NCI-H2196 (cell line): ENCODE data around the gene NCAN.
"Not testable (repeated sequence)": the region's sequence is repeated elsewhere in the genome, so short reads cannot be mapped to it uniquely, and the experiment has no call there.

ENCODE experiments used
- DNase-seq: peaks from one replicate; lab custom pipeline; 2025; ENCODE audit not compliant: unreplicated experiment; lab: John Stamatoyannopoulos, UW

NCAN gene

GRCh38 chr19:19211499-19212420 lies at the start of gene NCAN:
Gene NCAN (plus strand): TSS chr19:19211958. CDS start chr19:19216954, 4,996 bp downstream.
- peak; percentile 18 for DNase-seq

GRCh38 chr19:19162495-19162894 lies 49.3 kb upstream of the NCAN start:
- no peak for DNase-seq

GRCh38 chr19:19165396-19165795 lies 46.4 kb upstream of the NCAN start:
- DNase-seq = no peak

GRCh38 chr19:19167612-19168011 lies 44.1 kb upstream of the NCAN start:
- DNase-seq = no peak

- no peak for DNase-seq
Measured at GRCh38 chr19:19169236-19170052, 42.3 kb upstream of the NCAN start.

DNA sequence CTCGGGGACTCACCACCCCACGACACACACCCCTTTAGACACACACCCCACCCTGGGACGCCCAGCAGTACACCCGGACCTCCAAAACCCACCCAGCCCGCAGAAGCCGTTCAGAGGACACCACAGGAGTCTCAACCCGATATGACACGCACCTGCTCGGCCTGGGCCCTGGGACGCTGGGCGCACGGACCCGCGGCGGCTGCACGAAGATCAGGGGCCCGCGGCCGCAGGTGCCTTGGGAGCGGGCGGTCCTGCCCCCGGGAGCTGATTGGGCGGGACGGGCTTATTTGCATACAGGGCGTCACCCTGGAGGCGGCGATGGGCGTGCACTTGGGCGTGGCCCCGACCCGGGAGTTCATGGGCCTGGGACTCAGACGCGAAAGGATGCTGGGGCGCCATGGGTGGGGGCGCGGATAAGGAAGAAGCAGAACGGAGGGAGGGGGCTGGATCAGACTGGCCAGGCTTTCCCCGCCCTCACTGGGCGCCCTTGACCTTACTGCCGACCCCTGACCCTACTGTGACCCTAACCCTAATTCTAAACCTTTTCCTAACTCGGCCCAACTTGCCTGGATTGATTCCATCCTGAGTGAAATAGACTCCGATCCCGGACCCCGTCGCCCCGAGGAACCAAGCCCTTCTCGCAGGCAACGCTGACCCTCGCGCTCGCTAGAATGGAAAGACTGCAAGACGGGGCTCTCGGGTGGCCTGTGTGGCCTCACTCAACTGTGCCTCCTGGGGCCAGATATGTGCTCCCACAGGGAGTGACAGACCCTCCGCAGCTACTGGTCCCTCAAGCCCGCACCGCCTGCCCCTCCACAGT lies 41.5 kb upstream of the NCAN start, which contains the start of gene MEF2B:
Gene MEF2B, minus strand, starts transcription at position 211 of the 820 bp plus-strand sequence. CDS start 19,528 bp downstream, outside the sequence.
- peak; percentile 92 for DNase-seq

GRCh38 chr19:19170873-19171672 lies 40.7 kb upstream of the NCAN start:
- DNase-seq = no peak

DNA sequence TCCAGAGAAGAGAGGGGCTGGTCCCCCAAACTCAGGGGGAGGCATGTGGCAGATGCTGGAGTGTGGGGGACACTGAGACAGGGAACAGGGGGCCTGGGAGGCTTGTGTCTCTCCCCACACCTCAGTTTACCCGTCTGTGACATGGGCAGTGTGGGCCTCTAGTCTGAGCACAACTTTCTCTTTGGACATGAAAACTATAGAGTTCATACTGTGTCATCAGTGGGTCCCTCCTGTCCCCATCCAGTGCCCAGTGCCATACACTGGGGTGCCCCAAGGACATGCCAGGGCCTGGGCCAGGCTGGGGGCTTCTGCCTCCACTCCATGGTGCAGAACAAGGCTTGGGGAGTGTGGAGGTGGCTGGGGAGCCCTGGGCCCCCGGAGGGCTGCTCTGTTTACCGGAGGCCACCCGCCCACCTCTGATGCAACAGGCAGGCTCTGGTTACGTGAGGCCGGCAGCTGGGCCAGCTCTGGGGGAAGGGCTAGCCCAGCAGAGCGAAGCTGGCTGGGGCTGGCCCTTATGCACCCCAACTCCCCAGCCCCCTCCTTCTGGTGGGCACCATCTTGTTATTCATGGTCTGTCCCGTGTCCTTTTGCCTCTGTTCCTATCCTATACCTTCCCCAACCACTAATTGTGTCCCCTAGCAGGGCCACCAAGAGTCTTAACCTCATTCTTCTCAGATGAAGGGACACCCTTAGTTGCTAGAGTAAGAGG lies 39.8 kb upstream of the NCAN start:
- peak; percentile 13 for DNase-seq

DNA sequence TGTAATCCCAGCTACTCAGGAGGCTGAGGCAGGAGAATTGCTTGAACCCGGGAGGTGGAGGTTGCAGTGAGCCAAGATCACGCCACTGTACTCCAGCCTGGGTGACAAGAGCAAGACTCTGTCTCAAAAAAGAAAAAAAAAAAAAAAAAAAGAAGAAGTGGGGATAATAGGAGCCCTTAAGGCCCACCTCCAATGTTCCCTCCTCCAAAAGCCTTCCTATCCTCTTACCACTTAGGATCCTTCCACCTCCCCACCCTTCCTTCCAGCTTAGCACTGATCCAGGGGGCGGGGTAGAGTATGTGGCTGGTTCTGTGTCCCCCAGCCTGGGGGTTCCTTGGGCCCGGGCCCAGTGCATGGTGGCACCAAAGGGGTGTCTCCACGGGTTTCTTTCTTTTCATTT lies 38.5 kb upstream of the NCAN start:
- DNase-seq = not testable (repeated sequence)

DNA sequence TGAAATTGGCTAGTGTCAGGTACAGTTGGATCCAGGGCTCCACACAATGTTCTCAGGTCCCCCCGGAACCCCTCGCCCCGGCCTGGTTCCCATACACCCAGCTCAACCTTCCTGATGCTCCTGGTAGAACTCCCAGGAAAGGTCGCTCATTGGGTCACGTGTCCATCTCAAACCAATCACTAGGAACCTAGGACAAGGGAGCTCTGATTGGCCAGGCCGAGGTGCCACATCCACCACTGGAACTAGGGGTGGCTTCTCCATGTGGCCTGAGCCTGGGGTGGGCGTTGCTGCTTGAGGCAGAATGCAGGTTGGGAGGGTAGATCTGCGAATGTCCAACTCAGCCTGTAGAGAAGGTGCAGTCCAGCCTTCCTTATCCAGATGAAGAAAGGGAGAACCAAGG lies 34.8 kb upstream of the NCAN start:
- DNase-seq = no peak

DNA sequence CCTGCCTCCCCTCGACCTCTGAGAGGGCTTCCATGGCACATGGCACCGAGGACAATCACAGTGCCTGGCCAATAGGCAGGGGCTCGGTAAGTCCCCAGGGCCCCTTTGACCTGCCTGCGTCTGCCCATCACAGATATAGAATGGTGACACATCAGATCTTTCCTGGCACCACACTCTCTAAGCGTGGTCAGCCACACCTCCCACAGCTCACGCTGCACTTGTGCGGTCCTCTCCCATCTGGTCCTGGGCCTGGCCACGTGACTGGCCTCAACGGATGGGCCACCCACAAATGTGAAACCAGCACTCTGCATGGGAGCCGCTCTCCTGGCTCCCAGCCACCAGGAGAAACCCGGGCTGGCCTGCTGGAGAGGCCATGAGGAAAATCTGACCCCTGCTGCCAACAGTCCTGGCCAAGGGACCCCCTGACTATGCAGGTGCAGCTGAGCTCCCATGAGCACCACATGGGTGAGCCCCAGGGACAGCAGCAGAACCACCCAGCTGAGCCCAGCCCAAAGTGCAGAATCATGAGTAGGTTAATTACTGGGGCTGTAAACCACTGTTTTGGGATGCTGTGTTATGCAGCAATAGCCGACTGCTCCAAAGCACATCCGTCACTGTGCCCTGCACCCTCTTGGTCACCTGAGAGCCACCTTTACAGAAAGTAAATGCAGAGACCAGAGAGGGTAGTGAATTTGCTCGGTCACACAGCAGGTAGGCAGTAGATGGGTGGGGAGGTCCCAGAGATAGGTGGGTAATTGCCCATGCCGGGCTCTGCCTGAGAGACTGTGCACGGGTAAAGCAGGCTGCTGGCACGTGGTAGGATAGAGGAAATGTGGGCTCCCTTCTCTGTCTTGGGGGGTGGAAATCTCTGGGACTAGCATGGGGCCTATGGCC lies 32.0 kb upstream of the NCAN start:
- no peak for DNase-seq

GRCh38 chr19:19181488-19181998 lies 30.2 kb upstream of the NCAN start:
- no peak for DNase-seq

DNA sequence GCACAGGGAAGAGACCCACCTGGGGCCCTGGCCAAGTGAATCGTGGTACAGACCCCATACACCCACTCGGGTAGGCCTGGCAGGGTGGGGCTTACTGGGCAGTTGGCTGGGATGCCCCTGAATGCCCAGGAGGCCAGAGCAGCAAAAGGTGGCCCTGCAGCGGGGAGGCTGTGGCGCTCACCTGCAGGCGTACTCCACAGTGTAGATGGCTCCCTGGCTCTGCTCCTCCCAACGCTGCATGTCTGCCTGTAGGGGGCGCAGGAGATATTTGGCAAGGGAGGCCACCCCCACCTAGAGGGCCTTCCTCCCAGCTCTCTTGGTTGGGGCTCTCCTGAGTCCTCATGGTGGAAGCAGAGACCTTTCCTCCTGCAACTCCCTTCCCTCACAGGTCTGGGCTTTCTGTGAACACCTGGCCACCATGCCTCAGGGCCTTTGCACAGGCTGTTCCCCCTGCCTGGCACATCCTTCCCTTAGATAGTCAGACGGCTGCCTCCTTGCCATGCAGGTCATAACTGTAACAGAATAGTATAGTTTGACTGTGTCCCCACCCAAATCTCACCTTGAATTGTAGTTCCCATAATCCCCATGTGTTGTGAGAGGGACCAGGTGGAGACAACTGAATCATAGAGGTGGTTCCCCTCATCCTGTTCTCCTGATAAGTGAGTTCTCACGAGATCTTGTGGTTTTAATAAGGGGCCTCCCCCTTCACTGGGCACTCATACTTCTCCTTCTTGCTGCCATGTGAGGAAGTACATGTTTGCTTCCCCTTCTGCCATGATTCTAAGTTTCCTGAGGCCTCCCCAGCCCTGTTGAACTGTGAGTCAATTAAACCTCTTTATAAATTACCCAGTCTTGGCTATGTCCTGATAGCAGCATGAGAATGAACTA lies 25.7 kb upstream of the NCAN start:
- DNase-seq = peak; percentile 62

DNA sequence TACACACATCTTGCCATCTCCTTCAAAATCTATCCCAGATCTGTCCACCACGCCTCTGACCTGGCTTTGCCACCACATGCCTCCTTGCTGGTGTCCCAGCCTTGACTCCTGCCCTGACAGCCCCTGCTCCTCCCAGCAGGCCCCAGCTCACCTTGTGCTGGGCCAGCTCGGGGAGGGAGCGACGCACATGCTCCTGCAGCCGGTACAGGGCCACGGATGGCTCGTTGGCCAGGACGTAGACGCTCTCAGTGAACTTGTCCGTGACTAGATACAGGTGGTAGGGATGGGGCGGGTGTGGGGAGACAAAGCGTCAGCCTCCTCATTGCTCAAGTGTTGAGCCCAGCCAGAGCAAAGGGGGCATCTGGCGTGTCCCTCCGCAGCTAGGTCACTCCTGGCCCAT lies 25.0 kb upstream of the NCAN start:
- DNase-seq = no peak

GRCh38 chr19:19191768-19192077 lies 20.0 kb upstream of the NCAN start:
- no peak for DNase-seq

- DNase-seq = peak; percentile 99
Measured at GRCh38 chr19:19192078-19192882, 19.5 kb upstream of the NCAN start, which contains the start of the genes BORCS8 and RFXANK. Gene BORCS8 (minus strand): TSS chr19:19192152. CDS start chr19:19192117, 35 bp downstream. Gene RFXANK (plus strand): TSS chr19:19192258. CDS start chr19:19193947, 1,689 bp downstream.
